Ovary (tissue), 9 donors: Measurements from ENCODE around the gene AKR1E2. TPM values are rescaled to one million over a fixed set of nuclear protein-coding genes. Genes with fewer than 3 reads are reported as not detected.

Experiments
- DNase-seq, 5 donors: peaks; one replicate each; pipeline ENCODE4 v3.0.0-alpha.2; 2019 to 2020
- H3K27ac ChIP-seq, 2 donors: fragments of 200-600 bp; one replicate each; pipeline versions ENCODE4 v1.5.1 to v1.8.0; 2019 to 2022
- H3K27me3 ChIP-seq: fragments of 200-600 bp; one replicate; pipeline ENCODE4 v1.8.0; 2022
- H3K36me3 ChIP-seq: fragments of 200-600 bp; sonication (generic); one replicate; pipeline ENCODE4 v1.5.1; 2019
- H3K4me1 ChIP-seq: one replicate; pipeline ENCODE4 v1.8.1; 2013; ENCODE audit warnings: mild to moderate bottlenecking, moderate library complexity; ENCODE audit not compliant: insufficient read depth
- H3K4me3 ChIP-seq: fragments of 200-600 bp; sonication (generic); one replicate; pipeline ENCODE4 v1.5.1; 2017
- H3K9me3 ChIP-seq, 2 donors: fragments of 200-600 bp in 1 of 2; sonication (generic) in 1 of 2; one replicate each; pipeline versions ENCODE4 v1.5.1 to v1.8.1; 2013 to 2019; ENCODE audit warnings: mild to moderate bottlenecking in 1 of 2, moderate library complexity in 1 of 2
- EP300 ChIP-seq: sonication (generic); formaldehyde crosslinking; IDR thresholded peaks from one replicate; pipeline ENCODE4 v1.6.1; 2017; ENCODE audit warnings: antibody characterized with exemption
- POLR2A ChIP-seq: fragments of 450-650 bp; IDR thresholded peaks from one replicate; pipeline ENCODE4 v1.6.1; 2017; ENCODE audit warnings: antibody characterized with exemption, mild to moderate bottlenecking, moderate library complexity
- WGBS, 3 donors: extraction: QIAGEN DNeasy Blood & Tissue Kit in 1 of 3; methylation state at CpG; one replicate each; pipeline versions ENCODE4 v1.1.5 to v1.1.7; 2013 to 2017; 5-methylcytosine and 5-hydroxymethylcytosine counted together
- intact Hi-C, 4 donors: fragments of 100-400 bp; cut with DNase I; formaldehyde crosslinking; loops; one replicate each; pipeline versions ENCODE4 v1.11.0 to v1.15.1; 2022 to 2023
- polyA plus RNA-seq, 2 donors: library from polyadenylated mRNA; stranded (reverse); fragments of 200-250 nt in 1 of 2; fragments of 350-450 nt in 1 of 2; fragmentation: Illumina TruSeq in 1 of 2; extraction: RNeasy Lipid Tissue Mini Kit (QIAGEN cat#74804) in 1 of 2; gene quantifications; one replicate each; pipeline ENCODE4 v1.2.3, GENCODE V29; 2013 to 2014
- total RNA-seq, 7 donors: library from RNA; depleted of rRNA in 2 of 7; stranded (reverse); fragments of >200 nt in 2 of 7; fragmentation: NEBNext Ultra II Directional in 3 of 7; extraction: Animal tissue kit (Norgen Biotek cat#: 25700) in 3 of 7; gene quantifications; one replicate each; pipeline versions ENCODE4 v1.1.0 to v1.2.4, GENCODE V29; 2016 to 2023
- TF ChIP-seq, protein P1 (sequence below), 3 donors: fragments of 450-650 bp in 2 of 3; fragments of 200-600 bp in 1 of 3; IDR thresholded peaks; one replicate each; pipeline versions ENCODE4 v1.5.1 to v1.8.0; 2016 to 2022; ENCODE audit warnings: antibody characterized with exemption in 3 of 3, mild to moderate bottlenecking in 1 of 3
- donor health status: DM: no; HTN: no; CAD: no; lungs with moderate emphysema.
- donor health status: DM: no; HTN: no; CAD: no.
- donor health status: Bipolar disorder and iron deficiency.
- donor health status: DM: yes; HTN: yes; CAD: no.
- donor health status: DM: no; HTN: no; CAD: no.
- donor health status: DM: yes; HTN: yes; CAD: no.

Gene AKR1E2
- total and polyA plus RNA-seq, 9 donors: 1.3 to 8.1 (median 4.4) TPM

DNA sequence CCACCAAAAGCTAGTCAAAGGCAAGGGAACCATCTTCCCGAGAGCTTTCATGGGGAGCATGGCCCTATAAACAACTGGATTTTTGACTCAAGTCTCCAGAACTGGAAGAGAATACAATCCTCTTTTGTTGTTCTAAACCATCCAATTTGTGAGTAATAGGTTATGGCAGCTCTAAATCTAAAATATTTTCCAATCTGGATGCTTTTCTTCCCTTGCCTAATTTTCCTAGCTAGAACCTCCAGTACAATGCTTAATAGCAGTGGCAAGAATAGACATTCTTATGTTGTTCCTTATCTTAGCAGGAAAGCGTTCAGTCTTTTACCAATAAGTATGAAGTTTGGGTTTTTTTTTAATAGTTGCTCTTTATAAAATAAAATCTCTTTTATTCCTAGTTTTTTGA is 66.7 kb downstream of the AKR1E2 start:
- intact Hi-C loops: no loop called here
- WGBS, 3 donors: 51 to 69% (median 64%) methylated on average over 2 of the region's 2 CpGs
- Histone ChIP-seq H3K27me3 (peaks cover 2% of the 10 kb centered on the region), H3K27ac (no peak overlapping the region), H3K4me1 (peaks cover 2% of the 10 kb centered on the region), H3K4me3 (no peak overlapping the region), H3K36me3 (no peaks in the 10 kb centered on the region), H3K9me3 (no peaks in the 10 kb centered on the region)
- TF ChIP-seq EP300 (no peak), POLR2A (no peak)
- TF ChIP-seq, protein P1, sequence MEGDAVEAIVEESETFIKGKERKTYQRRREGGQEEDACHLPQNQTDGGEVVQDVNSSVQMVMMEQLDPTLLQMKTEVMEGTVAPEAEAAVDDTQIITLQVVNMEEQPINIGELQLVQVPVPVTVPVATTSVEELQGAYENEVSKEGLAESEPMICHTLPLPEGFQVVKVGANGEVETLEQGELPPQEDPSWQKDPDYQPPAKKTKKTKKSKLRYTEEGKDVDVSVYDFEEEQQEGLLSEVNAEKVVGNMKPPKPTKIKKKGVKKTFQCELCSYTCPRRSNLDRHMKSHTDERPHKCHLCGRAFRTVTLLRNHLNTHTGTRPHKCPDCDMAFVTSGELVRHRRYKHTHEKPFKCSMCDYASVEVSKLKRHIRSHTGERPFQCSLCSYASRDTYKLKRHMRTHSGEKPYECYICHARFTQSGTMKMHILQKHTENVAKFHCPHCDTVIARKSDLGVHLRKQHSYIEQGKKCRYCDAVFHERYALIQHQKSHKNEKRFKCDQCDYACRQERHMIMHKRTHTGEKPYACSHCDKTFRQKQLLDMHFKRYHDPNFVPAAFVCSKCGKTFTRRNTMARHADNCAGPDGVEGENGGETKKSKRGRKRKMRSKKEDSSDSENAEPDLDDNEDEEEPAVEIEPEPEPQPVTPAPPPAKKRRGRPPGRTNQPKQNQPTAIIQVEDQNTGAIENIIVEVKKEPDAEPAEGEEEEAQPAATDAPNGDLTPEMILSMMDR (IDR thresholded peaks at IDR 0.05): no peak
- DNase-seq: no peak

DNA sequence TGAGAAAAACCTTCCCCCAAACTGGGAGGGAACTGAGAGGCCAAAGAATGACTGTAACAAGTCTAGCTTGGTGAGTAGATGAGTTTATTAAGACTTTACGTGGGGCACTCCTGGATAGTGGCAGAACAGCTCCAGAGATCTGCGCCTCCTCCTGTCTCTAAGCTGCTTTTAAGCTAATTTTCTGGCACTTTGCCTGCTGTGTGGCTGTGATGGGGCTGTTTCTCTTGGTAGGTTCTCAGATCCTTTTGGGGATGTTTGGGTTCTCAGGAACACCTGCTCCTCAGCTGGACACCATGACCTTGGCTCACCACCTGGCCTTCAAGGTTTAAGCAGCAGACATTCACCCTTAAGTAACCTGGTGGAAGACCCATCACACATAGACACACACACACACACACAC is 68.3 kb downstream of the AKR1E2 start:
- TF ChIP-seq POLR2A: no peak
- TF ChIP-seq EP300: no peak
- TF ChIP-seq, protein P1 (IDR thresholded peaks at IDR 0.05): no peak
- H3K9me3 ChIP-seq: no peaks in the 10 kb centered on the region
- DNase-seq: no peak
- H3K27ac ChIP-seq: no peak overlapping the region
- H3K36me3 ChIP-seq: no peaks in the 10 kb centered on the region
- peaks cover 2% of the 10 kb centered on the region for H3K27me3 ChIP-seq
- peaks cover 2% of the 10 kb centered on the region for H3K4me1 ChIP-seq
- WGBS, 3 donors: 61 to 80% (median 69%) methylated on average over 2 of the region's 2 CpGs
- intact Hi-C loops: no loop called here
- no peak overlapping the region for H3K4me3 ChIP-seq

Other genes starting within 250 kb of the AKR1E2 start
- gene AKR1C1, start 137.2 kb downstream of the AKR1E2 start, total RNA-seq: 10 to 100 TPM in 6 of 7 donors, 1 to 10 TPM in 1; 3.6 to 22.9 (median 19.1) TPM
- 10 to 100 TPM; 11.7 to 20.6 TPM for gene AKR1C1, start 137.2 kb downstream of the AKR1E2 start, polyA plus RNA-seq
- 10 to 100 TPM in 5 of 7 donors, 1 to 10 TPM in 2; 2.0 to 17.4 (median 14.0) TPM for gene AKR1C2, start 177.7 kb downstream of the AKR1E2 start, total RNA-seq
- 10 to 100 TPM in 1 of 2 donors, 1 to 10 TPM in 1; 9.8 to 24.5 TPM for gene AKR1C2, start 177.7 kb downstream of the AKR1E2 start, polyA plus RNA-seq